NCI-H1048 (cell line): ENCODE measurements around the gene COPG1.
A peak's percentile ranks its signal among the peaks of the same experiment; 100 is the strongest.
"Not testable (repeated sequence)": the region's sequence is repeated elsewhere in the genome, so short reads cannot be mapped to it uniquely, and the experiment has no call there.

ENCODE experiments used
- DNase-seq: peaks from one replicate; lab custom pipeline; 2025; lab: John Stamatoyannopoulos, UW

Gene COPG1

GRCh38 chr3:129249284-129250065, at the start of gene COPG1:
TSS of gene COPG1 (plus strand) at chr3:129249606. CDS start at chr3:129249710, 104 bp downstream.
- DNase-seq, result peak; percentile 72

- DNase-seq, result no peak
Measured at GRCh38 chr3:129204473-129204872, 44.9 kb upstream of the COPG1 start.

- no peak for DNase-seq
Measured at GRCh38 chr3:129205109-129205832, 44.1 kb upstream of the COPG1 start.

- DNase-seq, result no peak
Measured at GRCh38 chr3:129207479-129207878, 41.9 kb upstream of the COPG1 start.

- DNase-seq, result no peak
Measured at GRCh38 chr3:129211345-129211744, 38.1 kb upstream of the COPG1 start.

- DNase-seq, result no peak
Measured at GRCh38 chr3:129211772-129212171, 37.6 kb upstream of the COPG1 start.

- DNase-seq, result no peak
Measured at GRCh38 chr3:129213238-129213637, 36.2 kb upstream of the COPG1 start.

GRCh38 chr3:129218742-129219141, 30.7 kb upstream of the COPG1 start:
- no peak for DNase-seq

GRCh38 chr3:129224387-129224786, 25.0 kb upstream of the COPG1 start:
- not testable (repeated sequence) for DNase-seq

GRCh38 chr3:129224984-129225393, 24.4 kb upstream of the COPG1 start:
- no peak for DNase-seq

- no peak for DNase-seq
Measured at GRCh38 chr3:129226374-129226773, 23.0 kb upstream of the COPG1 start.

GRCh38 chr3:129228891-129229585, 20.4 kb upstream of the COPG1 start:
- no peak for DNase-seq

GRCh38 chr3:129230311-129231019, 18.9 kb upstream of the COPG1 start:
- DNase-seq, result no peak

GRCh38 chr3:129231331-129232119, 17.9 kb upstream of the COPG1 start:
- DNase-seq, result no peak

- DNase-seq, result no peak
Measured at GRCh38 chr3:129233538-129233937, 15.9 kb upstream of the COPG1 start.

- no peak for DNase-seq
Measured at GRCh38 chr3:129234441-129234840, 15.0 kb upstream of the COPG1 start.

GRCh38 chr3:129235344-129235917, 14.0 kb upstream of the COPG1 start:
- no peak for DNase-seq

GRCh38 chr3:129238945-129239705, 10.3 kb upstream of the COPG1 start:
- no peak for DNase-seq

- DNase-seq, result no peak
Measured at GRCh38 chr3:129239991-129240390, 9.4 kb upstream of the COPG1 start.

- no peak for DNase-seq
Measured at GRCh38 chr3:129240436-129240835, 9.0 kb upstream of the COPG1 start.
